COLO829 (cell line): Measurements from ENCODE around the gene PLAU.

ENCODE experiments used
- DNase-seq: peaks from one replicate; pipeline ENCODE4 v3.0.0; 2012; ENCODE audit warnings: low spot score

PLAU gene

DNA sequence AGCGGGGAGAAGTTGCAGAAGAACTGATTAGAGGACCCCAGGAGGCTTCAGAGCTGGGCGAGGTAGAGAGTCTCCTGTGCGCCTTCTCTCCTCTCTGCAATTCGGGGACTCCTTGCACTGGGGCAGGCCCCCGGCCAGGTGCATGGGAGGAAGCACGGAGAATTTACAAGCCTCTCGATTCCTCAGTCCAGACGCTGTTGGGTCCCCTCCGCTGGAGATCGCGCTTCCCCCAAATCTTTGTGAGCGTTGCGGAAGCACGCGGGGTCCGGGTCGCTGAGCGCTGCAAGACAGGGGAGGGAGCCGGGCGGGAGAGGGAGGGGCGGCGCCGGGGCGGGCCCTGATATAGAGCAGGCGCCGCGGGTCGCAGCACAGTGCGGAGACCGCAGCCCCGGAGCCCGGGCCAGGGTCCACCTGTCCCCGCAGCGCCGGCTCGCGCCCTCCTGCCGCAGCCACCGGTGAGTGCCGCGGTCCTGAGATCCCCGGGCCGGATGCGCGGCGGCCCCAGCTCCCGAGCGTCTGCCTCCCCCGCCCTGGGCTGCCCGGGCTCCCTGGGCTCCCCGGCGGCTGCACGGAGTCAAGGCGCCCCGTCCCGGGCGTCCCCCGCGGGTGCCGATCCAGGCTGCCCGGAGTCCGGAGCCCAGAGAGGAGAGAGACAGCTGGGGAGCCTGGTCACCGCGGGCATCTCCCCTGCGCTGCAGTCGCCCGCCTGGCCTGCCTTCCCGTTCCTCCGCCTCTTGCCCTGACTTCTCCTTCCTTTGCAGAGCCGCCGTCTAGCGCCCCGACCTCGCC is at the start of gene PLAU:
Gene PLAU, plus strand, starts transcription at position 369 of the 789 bp plus-strand sequence. CDS start 424 bp downstream, outside the sequence.
- DNase-seq: no peak

DNA sequence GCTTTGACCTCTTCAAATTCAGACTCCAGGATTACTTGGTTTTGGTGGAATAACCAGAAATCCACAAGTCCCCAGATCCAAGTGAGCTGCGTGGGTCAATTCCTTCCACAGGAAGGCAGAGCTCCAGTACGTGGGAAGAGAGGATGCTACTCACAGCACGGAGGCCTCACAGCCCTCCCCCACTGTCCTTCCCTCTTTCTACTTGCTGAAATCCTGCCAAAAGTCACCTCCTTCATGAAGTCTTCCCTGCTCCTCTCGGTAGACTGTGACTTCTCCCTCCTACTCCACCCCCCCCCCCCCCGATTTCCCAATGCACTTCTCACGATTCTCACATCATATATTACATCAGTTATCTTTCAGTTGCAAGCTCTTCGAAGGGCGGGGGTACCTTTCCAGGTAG is 48.9 kb upstream of the PLAU start:
- DNase-seq: no peak

DNA sequence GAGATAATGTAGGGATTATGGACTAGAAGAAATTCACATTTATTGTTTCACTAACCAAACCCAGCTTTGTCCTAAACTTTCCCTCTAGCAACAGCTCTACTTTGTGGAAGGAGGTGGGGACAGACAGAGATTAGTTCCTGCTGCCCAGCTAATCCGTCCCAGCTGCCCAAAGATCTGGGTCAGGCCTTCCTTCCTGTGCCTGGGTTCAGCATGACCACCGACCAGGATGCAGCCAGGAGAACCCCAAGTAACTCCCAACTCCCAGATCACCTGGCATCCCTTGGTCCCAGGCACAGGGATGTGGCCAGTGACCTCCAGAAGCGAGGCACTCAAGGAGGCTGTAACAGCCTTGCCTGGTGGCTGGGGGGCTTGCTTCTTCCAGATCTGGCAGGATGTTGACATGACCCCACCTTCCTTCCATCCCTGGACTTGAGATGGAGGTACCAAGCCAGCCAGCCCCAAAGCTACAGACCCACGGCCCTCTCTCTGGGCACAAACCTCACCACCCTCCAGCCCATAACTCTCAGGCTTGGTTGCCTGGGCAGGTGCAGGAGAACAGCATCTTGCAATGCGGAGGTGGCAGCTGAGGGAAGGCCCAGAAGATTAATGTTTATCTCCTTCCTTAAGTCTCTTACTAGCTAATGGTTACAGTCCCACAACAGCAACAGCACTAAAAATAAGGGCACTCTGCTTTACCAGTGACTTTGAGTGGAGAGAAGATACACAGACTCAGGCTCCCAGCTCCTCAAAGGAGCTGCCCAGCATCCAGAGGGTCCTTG is 47.7 kb upstream of the PLAU start:
- DNase-seq: no peak

GRCh38 chr10:73864229-73864628 is 46.7 kb upstream of the PLAU start:
- no peak for DNase-seq

- DNase-seq: no peak
Measured at GRCh38 chr10:73865107-73865458, 45.8 kb upstream of the PLAU start.

DNA sequence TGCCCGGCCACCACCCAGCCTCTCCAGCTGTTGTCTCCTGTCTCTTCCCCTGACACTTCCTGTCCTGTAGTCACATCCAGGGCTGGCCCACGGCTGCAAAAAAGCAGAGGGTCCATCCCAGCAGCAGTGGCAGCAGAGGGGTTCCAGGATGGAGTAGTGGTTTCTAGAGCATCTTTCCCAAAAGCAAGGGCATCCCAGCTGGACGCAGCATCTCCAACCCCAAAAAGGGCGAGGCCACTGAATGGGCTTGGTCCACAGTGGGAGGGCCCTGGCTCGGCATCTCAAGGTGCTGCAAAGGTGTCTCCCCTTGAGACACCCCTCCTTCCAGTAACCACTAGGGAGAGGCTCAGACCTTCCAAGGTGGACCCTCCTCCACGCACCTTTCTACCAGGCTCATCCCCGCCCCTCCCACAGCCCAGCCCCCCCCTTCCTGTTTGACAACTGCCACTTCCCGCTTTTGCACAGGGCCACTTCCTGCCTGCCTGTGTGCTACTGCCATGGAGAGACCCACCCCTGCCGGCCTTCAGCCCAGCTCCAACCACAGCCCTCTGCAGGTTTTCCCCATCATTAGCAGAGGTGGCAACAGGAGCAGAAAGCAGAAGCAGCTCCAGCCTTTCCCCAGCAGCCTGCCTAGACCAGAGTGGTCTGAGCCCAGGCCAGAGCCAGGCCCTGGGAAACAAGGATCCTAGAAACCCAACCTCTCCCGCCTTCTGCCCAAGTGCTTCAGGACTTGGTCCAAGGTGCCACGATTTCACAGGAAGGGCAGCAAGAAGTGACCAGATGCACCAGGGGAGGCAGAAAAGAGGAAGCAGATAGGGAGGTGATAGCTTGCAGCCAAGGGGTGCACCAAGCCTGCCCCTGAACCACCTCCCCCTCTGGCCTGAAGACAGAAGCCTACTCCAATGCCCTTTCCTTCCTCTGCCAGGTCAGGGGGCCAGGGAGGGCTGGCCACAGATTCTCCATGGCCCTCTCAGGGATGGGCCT is 45.2 kb upstream of the PLAU start:
- no peak for DNase-seq

GRCh38 chr10:73866621-73867020 is 44.3 kb upstream of the PLAU start:
- no peak for DNase-seq

DNA sequence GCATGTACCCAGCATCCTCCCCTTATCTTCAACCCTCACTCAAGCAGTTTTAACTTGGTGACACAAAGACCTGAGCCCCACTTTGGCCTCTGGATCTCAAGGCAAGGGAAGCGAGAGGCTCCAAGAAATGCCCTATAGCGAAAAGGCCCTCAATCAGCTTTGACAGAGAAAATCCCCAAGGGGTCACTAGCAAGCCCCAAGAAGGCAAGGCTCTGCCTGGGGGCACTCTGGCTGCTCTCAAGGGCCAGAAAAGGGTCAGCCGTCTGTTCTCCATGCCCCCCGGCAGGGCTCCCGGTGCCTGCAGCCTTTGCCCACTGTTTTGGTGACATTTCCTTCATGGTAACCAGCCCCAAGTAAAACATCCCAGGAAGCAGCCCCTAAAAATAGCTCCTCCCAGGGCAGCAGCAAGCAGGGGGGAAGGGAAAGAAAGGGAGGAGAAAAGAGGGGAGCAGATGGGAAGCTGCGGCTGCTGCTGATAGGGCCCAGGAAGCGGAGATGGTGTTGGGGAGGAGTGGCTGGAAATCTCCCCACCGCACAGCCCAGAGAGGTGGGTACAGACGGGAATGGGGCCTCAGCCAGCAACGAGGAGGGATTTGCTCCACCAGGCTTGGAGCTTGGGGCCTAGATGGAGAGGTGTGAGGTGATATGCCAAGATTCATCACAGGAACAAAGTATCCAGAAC is 43.7 kb upstream of the PLAU start:
- DNase-seq: no peak

- no peak for DNase-seq
Measured at GRCh38 chr10:73867871-73868631, 42.9 kb upstream of the PLAU start.

DNA sequence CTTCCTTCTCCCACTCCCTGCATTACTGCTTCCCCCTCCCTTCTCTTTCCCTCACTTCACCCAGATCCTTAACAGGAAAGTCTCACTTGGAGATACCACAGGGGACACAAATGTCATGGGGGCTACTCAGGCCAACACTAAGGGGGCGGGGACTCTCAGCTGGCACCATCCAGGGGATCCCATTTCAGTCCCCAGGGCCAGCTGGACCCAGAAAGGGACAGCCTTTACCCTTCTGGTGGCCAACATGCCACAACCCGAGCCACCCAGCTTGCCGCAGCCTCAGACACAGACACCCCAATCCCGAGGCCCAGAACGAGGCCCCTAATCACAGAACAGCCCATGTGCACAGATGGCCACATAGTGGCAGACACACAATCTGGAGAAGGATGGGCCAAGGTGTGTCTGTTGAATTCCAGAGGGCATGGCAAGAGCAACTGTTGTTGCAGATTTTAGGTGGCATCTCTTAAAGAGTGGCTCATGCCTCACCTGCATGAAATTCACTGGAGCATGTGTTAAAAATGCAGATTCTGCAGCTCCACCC is 42.2 kb upstream of the PLAU start:
- DNase-seq: no peak

DNA sequence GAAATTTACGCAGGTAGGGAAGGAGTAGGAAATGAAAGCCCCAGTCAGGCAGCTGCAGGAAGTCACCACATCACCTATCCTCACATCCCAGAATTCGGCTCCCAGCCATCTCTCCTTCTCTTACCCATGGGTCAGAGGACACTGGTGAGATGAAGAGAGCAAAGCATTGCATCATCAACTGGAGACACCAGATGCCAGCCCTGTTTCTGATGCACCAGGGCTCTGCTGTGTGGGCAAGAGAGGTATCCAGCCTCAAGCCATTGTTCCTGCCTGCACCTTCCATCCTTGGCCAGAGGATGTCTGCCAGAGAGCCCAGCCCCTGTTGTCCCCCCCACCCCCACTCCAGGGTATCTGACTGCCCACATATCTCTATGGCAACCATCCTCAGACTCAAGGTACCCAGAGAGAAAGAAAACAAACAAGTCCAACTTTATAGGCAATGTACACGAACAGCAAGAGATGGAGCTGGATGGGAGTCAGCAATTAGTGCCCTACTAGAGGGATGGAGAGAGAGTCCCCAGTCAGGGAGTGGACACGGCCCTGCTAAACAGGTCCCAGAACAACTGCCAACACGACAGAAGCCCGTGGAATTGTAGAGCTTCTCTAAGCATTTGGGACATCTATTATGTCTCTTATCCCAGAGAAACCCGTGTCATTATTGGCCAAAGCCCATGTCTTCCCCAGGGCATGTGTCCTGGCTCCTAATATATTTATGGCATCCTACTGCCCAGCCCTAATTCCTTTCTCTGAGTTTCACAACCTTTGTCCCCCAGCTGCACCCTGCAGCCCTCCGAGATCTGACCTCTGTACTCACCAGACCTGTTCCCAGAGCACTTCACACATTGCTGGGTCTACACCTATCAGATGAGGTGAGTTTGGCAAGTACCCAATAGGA is 39.4 kb upstream of the PLAU start:
- DNase-seq: no peak

DNA sequence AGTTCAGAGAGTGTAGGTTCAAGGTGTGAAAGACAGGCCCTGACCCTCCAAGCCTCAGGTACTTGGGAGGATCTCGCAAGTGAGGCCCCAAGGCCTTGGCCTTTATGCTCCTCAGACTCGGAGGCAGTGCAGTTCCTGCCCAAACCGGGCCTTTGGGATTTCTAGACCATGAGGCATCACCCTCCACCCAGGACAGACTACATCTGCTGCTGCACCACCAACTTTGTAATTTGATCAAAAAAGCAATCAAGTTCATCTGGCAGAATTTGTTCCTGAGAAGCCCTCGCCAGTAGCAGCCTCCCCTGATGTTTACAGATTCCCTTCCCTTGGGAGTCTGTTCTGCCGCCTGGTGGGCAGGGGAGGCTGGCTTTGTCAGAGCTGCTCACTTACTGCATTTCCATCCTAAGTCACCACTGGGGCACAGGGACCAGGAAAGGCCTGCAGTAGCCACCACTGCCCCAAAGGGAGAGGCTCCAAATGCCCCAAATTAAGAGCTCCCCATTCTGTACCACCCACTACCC is 38.7 kb upstream of the PLAU start:
- DNase-seq: no peak

- no peak for DNase-seq
Measured at GRCh38 chr10:73873142-73873837, 37.6 kb upstream of the PLAU start.

GRCh38 chr10:73873838-73874215 is 37.1 kb upstream of the PLAU start:
- no peak for DNase-seq

GRCh38 chr10:73874267-73875138 is 36.4 kb upstream of the PLAU start, which contains the start of gene CAMK2G:
Gene CAMK2G (minus strand): TSS chr10:73874555. CDS start chr10:73874461, 94 bp downstream.
- DNase-seq: peak; percentile 68

GRCh38 chr10:73875139-73875475 is 35.8 kb upstream of the PLAU start:
- DNase-seq: no peak

GRCh38 chr10:73876157-73876556 is 34.8 kb upstream of the PLAU start:
- DNase-seq: no peak

- DNase-seq: no peak
Measured at GRCh38 chr10:73876566-73876965, 34.4 kb upstream of the PLAU start.
